Caco-2 (cell line): ENCODE measurements around the gene STXBP1. TPM values are rescaled to one million over a fixed set of nuclear protein-coding genes. Genes with fewer than 3 reads are reported as not detected.

Experiments
- BruUV-seq: library from RNA; stranded (reverse); fragments of 400-500 nt; replicated peaks from 2 replicates; lab custom pipeline; 2021; lab: Mats Ljungman, UMichigan
- CTCF ChIA-PET: fragments of 300-600 bp; sonication (Branson Sonifier 250); formaldehyde crosslinking; loops from one replicate; lab custom pipeline; 2022; ENCODE audit warnings: antibody characterized with exemption; lab: Charles Lee
- POLR2A ChIA-PET: fragments of 300-600 bp; sonication (Branson Sonifier 250); formaldehyde crosslinking; loops from one replicate; lab custom pipeline; 2022; ENCODE audit warnings: antibody characterized with exemption; lab: Charles Lee
- DNase-seq, 2 experiments: peaks; one replicate each; pipeline versions ENCODE4 v3.0.0 to v3.0.0-alpha.2; 2020 to 2022
- H3K27me3 ChIP-seq: replicated peaks from 2 replicates; pipeline ENCODE4 v1.6.0; 2011; ENCODE audit warnings: low read length; ENCODE audit not compliant: control insufficient read depth, insufficient read depth
- H3K36me3 ChIP-seq: 2 replicates; pipeline ENCODE4 v1.5.1; 2011; ENCODE audit warnings: low read length; ENCODE audit not compliant: control insufficient read depth, insufficient read depth
- H3K4me1 ChIP-seq: fragments of 250-450 bp; sonication (Bioruptor Pico); 2 replicates; pipeline ENCODE4 v1.5.1; 2020; ENCODE audit warnings: mild to moderate bottlenecking
- H3K4me3 ChIP-seq: 2 replicates; pipeline ENCODE4 v1.5.1; 2011; ENCODE audit warnings: low read depth, mild to moderate bottlenecking, control low read depth, low read length
- H3K9me3 ChIP-seq: fragments of 250-450 bp; sonication (Bioruptor Pico); 2 replicates; pipeline ENCODE4 v1.5.1; 2020; ENCODE audit warnings: mild to moderate bottlenecking, moderate library complexity
- H3K27ac Mint-ChIP-seq: one replicate; pipeline ENCODE4 v1.8.0; 2022; ENCODE audit warnings: mixed read lengths; ENCODE audit not compliant: unreplicated experiment
- H3K27me3 Mint-ChIP-seq: one replicate; pipeline ENCODE4 v1.8.0; 2022; ENCODE audit warnings: mixed read lengths; ENCODE audit not compliant: insufficient read depth, unreplicated experiment
- H3K36me3 Mint-ChIP-seq: one replicate; pipeline ENCODE4 v1.8.0; 2022; ENCODE audit warnings: mild to moderate bottlenecking, mixed read lengths; ENCODE audit not compliant: insufficient read depth, unreplicated experiment
- H3K4me1 Mint-ChIP-seq: one replicate; pipeline ENCODE4 v1.8.0; 2022; ENCODE audit warnings: low read depth, mixed read lengths; ENCODE audit not compliant: unreplicated experiment
- H3K4me3 Mint-ChIP-seq: one replicate; pipeline ENCODE4 v1.8.0; 2022; ENCODE audit warnings: mild to moderate bottlenecking, moderate library complexity, mixed read lengths; ENCODE audit not compliant: unreplicated experiment
- H3K9me3 Mint-ChIP-seq: one replicate; pipeline ENCODE4 v1.8.0; 2022; ENCODE audit warnings: mixed read lengths; ENCODE audit not compliant: unreplicated experiment
- CTCF ChIP-seq, 2 experiments: fragments of 200-600 bp in 1 of 2; IDR thresholded peaks; 1 replicate in 1 of 2; 2 replicates in 1 of 2; pipeline versions ENCODE4 v1.5.1 to v1.8.0; 2011 to 2022; ENCODE audit warnings: antibody characterized with exemption in 1 of 2, control low read depth in 1 of 2, inconsistent platforms in 1 of 2, low read depth in 1 of 2, low read length in 1 of 2, mild to moderate bottlenecking in 1 of 2, moderate library complexity in 1 of 2; ENCODE audit not compliant: insufficient read depth in 1 of 2, severe bottlenecking in 1 of 2, unreplicated experiment in 1 of 2
- intact Hi-C: fragments of 100-400 bp; cut with micrococcal nuclease; formaldehyde crosslinking; loops from one replicate; pipeline ENCODE4 v1.10.0; 2022; ENCODE audit not compliant: unreplicated experiment
- total RNA-seq: library from RNA; stranded (reverse); gene quantifications from 2 replicates; pipeline ENCODE4 v1.2.3, GENCODE V29; 2022

STXBP1 gene
- total RNA-seq, 1 experiment from 2014 or later = 5.5 TPM

- Mint-ChIP-seq H3K36me3 (peaks cover 6% of the 10 kb centered on the region), H3K4me1 (no peaks in the 10 kb centered on the region), H3K4me3 (no peak overlapping the region), H3K27me3 (no peaks in the 10 kb centered on the region), H3K9me3 (no peaks in the 10 kb centered on the region), H3K27ac (no peak overlapping the region)
- no peak for TF ChIP-seq CTCF (IDR thresholded peaks at IDR 0.05; ENCODE audit: insufficient read depth in 1 of 2, low read depth in 1 of 2, low read length in 1 of 2, severe bottlenecking in 1 of 2, unreplicated experiment in 1 of 2)
- CTCF ChIA-PET = no interaction called here
- Histone ChIP-seq H3K4me1 (no peaks in the 10 kb centered on the region), H3K27me3 (no peaks in the 10 kb centered on the region), H3K4me3 (no peak overlapping the region), H3K9me3 (no peaks in the 10 kb centered on the region), H3K36me3 (no peaks in the 10 kb centered on the region)
- BruUV-seq = no TSS peak
- intact Hi-C loops = no loop called here
- no peak for DNase-seq
- POLR2A ChIA-PET = no interaction called here
These were observed 85.5 kb downstream of the STXBP1 start for GRCh38 chr9:127697575-127697974.

GRCh38 chr9:127698386-127698785 lies 86.3 kb downstream of the STXBP1 start:
- Mint-ChIP-seq H3K4me3 (no peak overlapping the region), H3K36me3 (peaks cover 6% of the 10 kb centered on the region), H3K4me1 (no peaks in the 10 kb centered on the region), H3K27ac (no peak overlapping the region), H3K9me3 (no peaks in the 10 kb centered on the region), H3K27me3 (no peaks in the 10 kb centered on the region)
- CTCF ChIA-PET = no interaction called here
- POLR2A ChIA-PET = no interaction called here
- Histone ChIP-seq H3K36me3 (no peaks in the 10 kb centered on the region), H3K4me1 (no peaks in the 10 kb centered on the region), H3K9me3 (no peaks in the 10 kb centered on the region), H3K27me3 (no peaks in the 10 kb centered on the region), H3K4me3 (no peak overlapping the region)
- TF ChIP-seq CTCF (IDR thresholded peaks at IDR 0.05; ENCODE audit: insufficient read depth in 1 of 2, low read depth in 1 of 2, low read length in 1 of 2, severe bottlenecking in 1 of 2, unreplicated experiment in 1 of 2) = no peak
- DNase-seq = no peak
- intact Hi-C loops = no loop called here
- BruUV-seq = no TSS peak

- H3K9me3 ChIP-seq = no peaks in the 10 kb centered on the region
- TSS peak; percentile 82 for BruUV-seq
- peak in 1 of 2 experiments; percentile 12 for TF ChIP-seq CTCF (IDR thresholded peaks at IDR 0.05; ENCODE audit: insufficient read depth in 1 of 2, low read depth in 1 of 2, low read length in 1 of 2, severe bottlenecking in 1 of 2, unreplicated experiment in 1 of 2)
- peak overlapping the region; percentile 57 for H3K4me3 ChIP-seq
- intact Hi-C loops = no loop called here
- Mint-ChIP-seq H3K36me3 (peaks cover 6% of the 10 kb centered on the region), H3K9me3 (no peaks in the 10 kb centered on the region), H3K27ac (peak overlapping the region; percentile 90), H3K4me1 (no peaks in the 10 kb centered on the region), H3K4me3 (peak overlapping the region; percentile 80), H3K27me3 (no peaks in the 10 kb centered on the region)
- ChIA-PET CTCF (no interaction called here), POLR2A (no interaction called here)
- H3K4me1 ChIP-seq = no peaks in the 10 kb centered on the region
- H3K27me3 ChIP-seq = no peaks in the 10 kb centered on the region
- DNase-seq = peak; percentile 97 to 98
- H3K36me3 ChIP-seq = no peaks in the 10 kb centered on the region
These were observed 87.1 kb downstream of the STXBP1 start for GRCh38 chr9:127698985-127699670.
